ENCODE measurements around the gene HES1. TPM values are rescaled to one million over a fixed set of nuclear protein-coding genes. Genes with fewer than 3 reads are reported as not detected.

The HES1 gene
- total and polyA plus RNA-seq, 9 of the 15 experiments (the other 6 are each of a cell fraction or from before 2014, with no cell fraction given) = 3.4 to 37.0 (median 19.3) TPM

DNA sequence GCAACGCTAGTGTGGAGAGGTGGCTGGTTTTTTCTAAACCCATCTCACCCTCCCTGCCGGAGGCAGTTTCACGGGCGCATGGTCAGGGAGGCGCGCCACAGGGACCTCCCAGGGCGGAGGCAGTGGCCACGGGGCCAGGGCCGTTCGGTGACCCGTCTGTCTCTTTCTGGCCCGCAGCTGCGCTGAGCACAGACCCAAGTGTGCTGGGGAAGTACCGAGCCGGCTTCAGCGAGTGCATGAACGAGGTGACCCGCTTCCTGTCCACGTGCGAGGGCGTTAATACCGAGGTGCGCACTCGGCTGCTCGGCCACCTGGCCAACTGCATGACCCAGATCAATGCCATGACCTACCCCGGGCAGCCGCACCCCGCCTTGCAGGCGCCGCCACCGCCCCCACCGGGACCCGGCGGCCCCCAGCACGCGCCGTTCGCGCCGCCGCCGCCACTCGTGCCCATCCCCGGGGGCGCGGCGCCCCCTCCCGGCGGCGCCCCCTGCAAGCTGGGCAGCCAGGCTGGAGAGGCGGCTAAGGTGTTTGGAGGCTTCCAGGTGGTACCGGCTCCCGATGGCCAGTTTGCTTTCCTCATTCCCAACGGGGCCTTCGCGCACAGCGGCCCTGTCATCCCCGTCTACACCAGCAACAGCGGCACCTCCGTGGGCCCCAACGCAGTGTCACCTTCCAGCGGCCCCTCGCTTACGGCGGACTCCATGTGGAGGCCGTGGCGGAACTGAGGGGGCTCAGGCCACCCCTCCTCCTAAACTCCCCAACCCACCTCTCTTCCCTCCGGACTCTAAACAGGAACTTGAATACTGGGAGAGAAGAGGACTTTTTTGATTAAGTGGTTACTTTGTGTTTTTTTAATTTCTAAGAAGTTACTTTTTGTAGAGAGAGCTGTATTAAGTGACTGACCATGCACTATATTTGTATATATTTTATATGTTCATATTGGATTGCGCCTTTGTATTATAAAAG, 1.8 kb downstream of the HES1 start (continued):
- TF ChIP-seq, protein P1, sequence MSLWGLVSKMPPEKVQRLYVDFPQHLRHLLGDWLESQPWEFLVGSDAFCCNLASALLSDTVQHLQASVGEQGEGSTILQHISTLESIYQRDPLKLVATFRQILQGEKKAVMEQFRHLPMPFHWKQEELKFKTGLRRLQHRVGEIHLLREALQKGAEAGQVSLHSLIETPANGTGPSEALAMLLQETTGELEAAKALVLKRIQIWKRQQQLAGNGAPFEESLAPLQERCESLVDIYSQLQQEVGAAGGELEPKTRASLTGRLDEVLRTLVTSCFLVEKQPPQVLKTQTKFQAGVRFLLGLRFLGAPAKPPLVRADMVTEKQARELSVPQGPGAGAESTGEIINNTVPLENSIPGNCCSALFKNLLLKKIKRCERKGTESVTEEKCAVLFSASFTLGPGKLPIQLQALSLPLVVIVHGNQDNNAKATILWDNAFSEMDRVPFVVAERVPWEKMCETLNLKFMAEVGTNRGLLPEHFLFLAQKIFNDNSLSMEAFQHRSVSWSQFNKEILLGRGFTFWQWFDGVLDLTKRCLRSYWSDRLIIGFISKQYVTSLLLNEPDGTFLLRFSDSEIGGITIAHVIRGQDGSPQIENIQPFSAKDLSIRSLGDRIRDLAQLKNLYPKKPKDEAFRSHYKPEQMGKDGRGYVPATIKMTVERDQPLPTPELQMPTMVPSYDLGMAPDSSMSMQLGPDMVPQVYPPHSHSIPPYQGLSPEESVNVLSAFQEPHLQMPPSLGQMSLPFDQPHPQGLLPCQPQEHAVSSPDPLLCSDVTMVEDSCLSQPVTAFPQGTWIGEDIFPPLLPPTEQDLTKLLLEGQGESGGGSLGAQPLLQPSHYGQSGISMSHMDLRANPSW (CRISPR knock-in tag; IDR thresholded peaks at IDR 0.05) = no peak
- TF ChIP-seq SMARCB1 (IDR thresholded peaks at IDR 0.05; ENCODE audit: insufficient read length, low read depth) (no peak), NCOA2 (IDR thresholded peaks at IDR 0.05; ENCODE audit: partially characterized antibody in 2 of 2) (no peak), ELF1 (tag; IDR thresholded peaks at IDR 0.05) (peak; percentile 11; the same call in 1 of the 2 replicates), ZBTB2 (IDR thresholded peaks at IDR 0.05) (no peak), FOXK1 (CRISPR knock-in tag; IDR thresholded peaks at IDR 0.05; ENCODE audit: borderline replicate concordance) (no peak), ADNP (tag; IDR thresholded peaks at IDR 0.05) (no peak), HMGXB4 (CRISPR knock-in tag; IDR thresholded peaks at IDR 0.05) (no peak)
- TF ChIP-seq, protein P2, sequence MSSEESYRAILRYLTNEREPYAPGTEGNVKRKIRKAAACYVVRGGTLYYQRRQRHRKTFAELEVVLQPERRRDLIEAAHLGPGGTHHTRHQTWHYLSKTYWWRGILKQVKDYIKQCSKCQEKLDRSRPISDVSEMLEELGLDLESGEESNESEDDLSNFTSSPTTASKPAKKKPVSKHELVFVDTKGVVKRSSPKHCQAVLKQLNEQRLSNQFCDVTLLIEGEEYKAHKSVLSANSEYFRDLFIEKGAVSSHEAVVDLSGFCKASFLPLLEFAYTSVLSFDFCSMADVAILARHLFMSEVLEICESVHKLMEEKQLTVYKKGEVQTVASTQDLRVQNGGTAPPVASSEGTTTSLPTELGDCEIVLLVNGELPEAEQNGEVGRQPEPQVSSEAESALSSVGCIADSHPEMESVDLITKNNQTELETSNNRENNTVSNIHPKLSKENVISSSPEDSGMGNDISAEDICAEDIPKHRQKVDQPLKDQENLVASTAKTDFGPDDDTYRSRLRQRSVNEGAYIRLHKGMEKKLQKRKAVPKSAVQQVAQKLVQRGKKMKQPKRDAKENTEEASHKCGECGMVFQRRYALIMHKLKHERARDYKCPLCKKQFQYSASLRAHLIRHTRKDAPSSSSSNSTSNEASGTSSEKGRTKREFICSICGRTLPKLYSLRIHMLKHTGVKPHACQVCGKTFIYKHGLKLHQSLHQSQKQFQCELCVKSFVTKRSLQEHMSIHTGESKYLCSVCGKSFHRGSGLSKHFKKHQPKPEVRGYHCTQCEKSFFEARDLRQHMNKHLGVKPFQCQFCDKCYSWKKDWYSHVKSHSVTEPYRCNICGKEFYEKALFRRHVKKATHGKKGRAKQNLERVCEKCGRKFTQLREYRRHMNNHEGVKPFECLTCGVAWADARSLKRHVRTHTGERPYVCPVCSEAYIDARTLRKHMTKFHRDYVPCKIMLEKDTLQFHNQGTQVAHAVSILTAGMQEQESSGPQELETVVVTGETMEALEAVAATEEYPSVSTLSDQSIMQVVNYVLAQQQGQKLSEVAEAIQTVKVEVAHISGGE (CRISPR knock-in tag; IDR thresholded peaks at IDR 0.05) = no peak; a peak in 1 of 6 replicates
- TF ChIP-seq, protein P3, sequence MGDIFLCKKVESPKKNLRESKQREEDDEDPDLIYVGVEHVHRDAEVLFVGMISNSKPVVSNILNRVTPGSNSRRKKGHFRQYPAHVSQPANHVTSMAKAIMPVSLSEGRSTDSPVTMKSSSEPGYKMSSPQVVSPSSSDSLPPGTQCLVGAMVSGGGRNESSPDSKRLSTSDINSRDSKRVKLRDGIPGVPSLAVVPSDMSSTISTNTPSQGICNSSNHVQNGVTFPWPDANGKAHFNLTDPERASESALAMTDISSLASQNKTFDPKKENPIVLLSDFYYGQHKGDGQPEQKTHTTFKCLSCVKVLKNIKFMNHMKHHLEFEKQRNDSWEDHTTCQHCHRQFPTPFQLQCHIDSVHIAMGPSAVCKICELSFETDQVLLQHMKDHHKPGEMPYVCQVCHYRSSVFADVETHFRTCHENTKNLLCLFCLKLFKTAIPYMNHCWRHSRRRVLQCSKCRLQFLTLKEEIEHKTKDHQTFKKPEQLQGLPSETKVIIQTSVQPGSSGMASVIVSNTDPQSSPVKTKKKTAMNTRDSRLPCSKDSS (IDR thresholded peaks at IDR 0.05; ENCODE audit: low read depth, partially characterized antibody) = no peak
- TF ChIP-seq, protein P4, sequence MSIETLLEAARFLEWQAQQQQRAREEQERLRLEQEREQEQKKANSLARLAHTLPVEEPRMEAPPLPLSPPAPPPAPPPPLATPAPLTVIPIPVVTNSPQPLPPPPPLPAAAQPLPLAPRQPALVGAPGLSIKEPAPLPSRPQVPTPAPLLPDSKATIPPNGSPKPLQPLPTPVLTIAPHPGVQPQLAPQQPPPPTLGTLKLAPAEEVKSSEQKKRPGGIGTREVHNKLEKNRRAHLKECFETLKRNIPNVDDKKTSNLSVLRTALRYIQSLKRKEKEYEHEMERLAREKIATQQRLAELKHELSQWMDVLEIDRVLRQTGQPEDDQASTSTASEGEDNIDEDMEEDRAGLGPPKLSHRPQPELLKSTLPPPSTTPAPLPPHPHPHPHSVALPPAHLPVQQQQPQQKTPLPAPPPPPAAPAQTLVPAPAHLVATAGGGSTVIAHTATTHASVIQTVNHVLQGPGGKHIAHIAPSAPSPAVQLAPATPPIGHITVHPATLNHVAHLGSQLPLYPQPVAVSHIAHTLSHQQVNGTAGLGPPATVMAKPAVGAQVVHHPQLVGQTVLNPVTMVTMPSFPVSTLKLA (conservative IDR thresholded peaks at IDR 0.05) = peak; percentile 58 to 73; a peak in 3 of 4 replicates
